ENCODE measurements around the gene GHR. TPM values are rescaled to one million over a fixed set of nuclear protein-coding genes. Genes with fewer than 3 reads are reported as not detected.

The GHR gene
- total RNA-seq, 1 experiment from 2014 or later, result 0.05 TPM

- Histone ChIP-seq H3K4me1 (ENCODE audit: control insufficient read depth, insufficient read depth, low read length) (no peaks in the 10 kb centered on the region), H3K4me3 (ENCODE audit: low read depth in 2 of 2, low read length in 2 of 2) (no peak overlapping the region), H3K27me3 (ENCODE audit: control insufficient read depth, insufficient read depth, low read length) (no peaks in the 10 kb centered on the region), H3K36me3 (ENCODE audit: control insufficient read depth, insufficient read depth, low read length) (no peaks in the 10 kb centered on the region), H3K27ac (ENCODE audit: low read length) (no peak overlapping the region), H3K9me3 (ENCODE audit: control insufficient read depth, insufficient read depth, low read depth, low read length) (no peaks in the 10 kb centered on the region)
- no peak for ATAC-seq
- no TSS peak for BruUV-seq (replicated peaks)
- TF ChIP-seq REST (IDR thresholded peaks at IDR 0.05; ENCODE audit: insufficient read depth in 1 of 2, low read depth in 2 of 2, low read length in 1 of 2), result no peak
- no peak for TF ChIP-seq POLR2AphosphoS5 (IDR thresholded peaks at IDR 0.05; ENCODE audit: low read depth, low read length)
- no peak for TF ChIP-seq SIN3A (IDR thresholded peaks at IDR 0.05; ENCODE audit: borderline replicate concordance, insufficient read depth, low read depth, low read length)
- no peak for TF ChIP-seq CTCF (IDR thresholded peaks at IDR 0.05)
- TF ChIP-seq TCF7L2 (IDR thresholded peaks at IDR 0.05; ENCODE audit: low read depth, low read length), result no peak
- intact Hi-C loops (cut with micrococcal nuclease; ENCODE audit: unreplicated experiment), result no loop called here
- no peak for DNase-seq (ENCODE audit: low read depth, low spot score)
- in situ Hi-C loops (cut with HindIII; ENCODE audit: low pct_unique_long_range_greater_than_20kb, low sequenced_read_pairs), result no loop called here
- POLR2A ChIA-PET, result no interaction called here
- CTCF ChIA-PET, result no interaction called here
These were observed 322.6 kb downstream of the GHR start for GRCh38 chr5:42745856-42746255.

- Histone ChIP-seq H3K4me3 (ENCODE audit: low read depth in 2 of 2, low read length in 2 of 2) (no peak overlapping the region), H3K4me1 (ENCODE audit: control insufficient read depth, insufficient read depth, low read length) (no peaks in the 10 kb centered on the region), H3K27ac (ENCODE audit: low read length) (no peak overlapping the region), H3K27me3 (ENCODE audit: control insufficient read depth, insufficient read depth, low read length) (no peaks in the 10 kb centered on the region), H3K36me3 (ENCODE audit: control insufficient read depth, insufficient read depth, low read length) (no peaks in the 10 kb centered on the region), H3K9me3 (ENCODE audit: control insufficient read depth, insufficient read depth, low read depth, low read length) (no peaks in the 10 kb centered on the region)
- in situ Hi-C loops (cut with HindIII; ENCODE audit: low pct_unique_long_range_greater_than_20kb, low sequenced_read_pairs) (no loop called here), intact Hi-C loops (cut with micrococcal nuclease; ENCODE audit: unreplicated experiment) (no loop called here)
- ChIA-PET POLR2A (no interaction called here), CTCF (no interaction called here)
- no TSS peak for BruUV-seq (replicated peaks)
- TF ChIP-seq CTCF (IDR thresholded peaks at IDR 0.05), result no peak
- no peak for TF ChIP-seq SIN3A (IDR thresholded peaks at IDR 0.05; ENCODE audit: borderline replicate concordance, insufficient read depth, low read depth, low read length)
- no peak for TF ChIP-seq REST (IDR thresholded peaks at IDR 0.05; ENCODE audit: insufficient read depth in 1 of 2, low read depth in 2 of 2, low read length in 1 of 2)
- TF ChIP-seq POLR2AphosphoS5 (IDR thresholded peaks at IDR 0.05; ENCODE audit: low read depth, low read length), result no peak
- no peak for TF ChIP-seq TCF7L2 (IDR thresholded peaks at IDR 0.05; ENCODE audit: low read depth, low read length)
- ATAC-seq (no peak), DNase-seq (ENCODE audit: low read depth, low spot score) (no peak)
These were observed 325.8 kb downstream of the GHR start for GRCh38 chr5:42749020-42749419.

All from Panc1 (cell line).